ENCODE measurements around the gene ISOC2. TPM values are rescaled to one million over a fixed set of nuclear protein-coding genes. Genes with fewer than 3 reads are reported as not detected.

ISOC2 gene
- total RNA-seq, 2 experiments from 2014 or later: 29.0 to 29.3 TPM

- ChIA-PET POLR2A (interaction anchor here (1.9 kb wide), 1 partner anchor 8 kb away, joined by 8 read pairs; the partner anchor contains the start of gene NAT14), CTCF (interaction anchor here (2.5 to 3.4 kb wide), 2 partner anchors 10 to 26 kb away, joined by 8 to 17 read pairs; no protein-coding TSS in a partner anchor)
- Mint-ChIP-seq H3K27me3 (peaks cover 6% of the 10 kb centered on the region), H3K27ac (no peak overlapping the region), H3K4me3 (no peak overlapping the region), H3K36me3 (ENCODE audit: low read depth) (no peaks in the 10 kb centered on the region), H3K9me3 (no peaks in the 10 kb centered on the region), H3K4me1 (ENCODE audit: low read depth) (peaks cover 2% of the 10 kb centered on the region)
- ATAC-seq: no peak
- intact Hi-C loops (cut with micrococcal nuclease): no loop called here
- TF ChIP-seq, protein P1, sequence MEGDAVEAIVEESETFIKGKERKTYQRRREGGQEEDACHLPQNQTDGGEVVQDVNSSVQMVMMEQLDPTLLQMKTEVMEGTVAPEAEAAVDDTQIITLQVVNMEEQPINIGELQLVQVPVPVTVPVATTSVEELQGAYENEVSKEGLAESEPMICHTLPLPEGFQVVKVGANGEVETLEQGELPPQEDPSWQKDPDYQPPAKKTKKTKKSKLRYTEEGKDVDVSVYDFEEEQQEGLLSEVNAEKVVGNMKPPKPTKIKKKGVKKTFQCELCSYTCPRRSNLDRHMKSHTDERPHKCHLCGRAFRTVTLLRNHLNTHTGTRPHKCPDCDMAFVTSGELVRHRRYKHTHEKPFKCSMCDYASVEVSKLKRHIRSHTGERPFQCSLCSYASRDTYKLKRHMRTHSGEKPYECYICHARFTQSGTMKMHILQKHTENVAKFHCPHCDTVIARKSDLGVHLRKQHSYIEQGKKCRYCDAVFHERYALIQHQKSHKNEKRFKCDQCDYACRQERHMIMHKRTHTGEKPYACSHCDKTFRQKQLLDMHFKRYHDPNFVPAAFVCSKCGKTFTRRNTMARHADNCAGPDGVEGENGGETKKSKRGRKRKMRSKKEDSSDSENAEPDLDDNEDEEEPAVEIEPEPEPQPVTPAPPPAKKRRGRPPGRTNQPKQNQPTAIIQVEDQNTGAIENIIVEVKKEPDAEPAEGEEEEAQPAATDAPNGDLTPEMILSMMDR (IDR thresholded peaks at IDR 0.05): no peak
- no peak for DNase-seq
Observed at GRCh38 chr19:55493645-55494171, 32.3 kb upstream of the ISOC2 start.

- Mint-ChIP-seq H3K4me1 (ENCODE audit: low read depth) (peaks cover 3% of the 10 kb centered on the region), H3K9me3 (no peaks in the 10 kb centered on the region), H3K36me3 (ENCODE audit: low read depth) (no peaks in the 10 kb centered on the region), H3K27ac (no peak overlapping the region), H3K27me3 (peaks cover 6% of the 10 kb centered on the region), H3K4me3 (no peak overlapping the region)
- POLR2A ChIA-PET: interaction anchor here (0.6 to 0.9 kb wide), 2 partner anchors 8 to 403 kb away, joined by 3 read pairs; partner anchors contain the start of gene NAT14
- no peak for DNase-seq
- CTCF ChIA-PET: interaction anchor here (2.5 to 3.4 kb wide), 2 partner anchors 11 to 25 kb away, joined by 8 to 17 read pairs; no protein-coding TSS in a partner anchor
- TF ChIP-seq, protein P1 (IDR thresholded peaks at IDR 0.05): no peak
- no peak for ATAC-seq
- intact Hi-C loops (cut with micrococcal nuclease): no loop called here
Observed at GRCh38 chr19:55493052-55493644, 31.7 kb upstream of the ISOC2 start.

- POLR2A ChIA-PET: interaction anchor here (0.6 to 0.9 kb wide), 2 partner anchors 8 to 402 kb away, joined by 3 read pairs; partner anchors contain the start of gene NAT14
- intact Hi-C loops (cut with micrococcal nuclease): no loop called here
- ATAC-seq (no peak), DNase-seq (no peak)
- Mint-ChIP-seq H3K27me3 (peaks cover 6% of the 10 kb centered on the region), H3K9me3 (no peaks in the 10 kb centered on the region), H3K27ac (no peak overlapping the region), H3K36me3 (ENCODE audit: low read depth) (no peaks in the 10 kb centered on the region), H3K4me3 (no peak overlapping the region), H3K4me1 (ENCODE audit: low read depth) (peaks cover 8% of the 10 kb centered on the region)
- CTCF ChIA-PET: interaction anchor here (1.4 to 3.4 kb wide), 2 partner anchors 11 to 39 kb away, joined by 3 to 17 read pairs; no protein-coding TSS in a partner anchor
- TF ChIP-seq, protein P1 (IDR thresholded peaks at IDR 0.05): no peak
Observed at GRCh38 chr19:55492362-55492944, 31.0 kb upstream of the ISOC2 start.

DNA sequence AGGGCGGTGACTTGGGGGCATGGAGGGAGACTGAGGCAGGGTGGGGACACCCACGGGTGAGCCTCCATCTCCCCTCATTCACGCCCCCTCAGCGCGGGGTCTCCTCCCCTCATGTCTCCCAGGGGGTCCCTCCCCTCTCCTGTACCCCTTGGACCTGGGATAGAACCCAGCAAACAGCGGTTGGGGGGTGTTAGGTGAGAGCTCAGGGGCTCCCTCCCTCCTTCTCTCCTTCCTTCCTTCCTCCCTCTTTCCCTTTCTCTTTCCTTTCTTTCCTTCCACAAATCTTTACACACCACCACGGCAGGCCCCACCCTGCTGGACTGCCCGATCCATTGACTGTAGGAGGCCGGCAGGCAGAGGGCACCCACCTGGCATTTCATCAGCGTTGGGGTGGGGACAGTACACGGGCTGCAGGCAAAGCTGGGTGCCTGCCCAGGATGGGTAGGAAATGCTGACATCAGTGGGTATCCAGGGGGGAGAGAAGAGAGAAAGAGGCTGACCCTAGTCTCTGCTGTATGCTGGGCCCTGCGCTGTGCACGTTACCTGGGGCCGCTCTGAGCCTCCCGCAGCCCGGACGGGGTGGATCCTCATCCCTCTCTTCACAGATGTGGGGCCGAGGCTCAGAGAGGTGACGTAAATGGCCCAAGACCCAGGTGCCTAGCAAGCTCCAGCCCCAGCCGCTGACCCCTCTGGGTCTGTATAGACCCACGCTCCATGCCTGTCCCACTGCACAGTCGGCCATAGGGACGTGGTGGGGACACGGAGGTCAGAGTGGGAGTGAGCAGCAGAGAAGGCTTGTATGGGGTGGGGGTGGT lies 30.3 kb upstream of the ISOC2 start:
- no peak for ATAC-seq
- peaks cover 6% of the 10 kb centered on the region for H3K27me3 Mint-ChIP-seq
- DNase-seq: no peak
- no peaks in the 10 kb centered on the region for H3K9me3 Mint-ChIP-seq
- ChIA-PET POLR2A (interaction anchor here (0.7 kb wide), 1 partner anchor 9 kb away, joined by 3 read pairs; no protein-coding TSS in a partner anchor), CTCF (interaction anchor here (0.9 to 1.4 kb wide), 2 partner anchors 38 to 350 kb away, joined by 3 read pairs; no protein-coding TSS in a partner anchor)
- H3K36me3 Mint-ChIP-seq (ENCODE audit: low read depth): no peaks in the 10 kb centered on the region
- peaks cover 15% of the 10 kb centered on the region for H3K4me1 Mint-ChIP-seq (ENCODE audit: low read depth)
- H3K27ac Mint-ChIP-seq: no peak overlapping the region
- intact Hi-C loops (cut with micrococcal nuclease): no loop called here
- TF ChIP-seq, protein P1 (IDR thresholded peaks at IDR 0.05): no peak
- no peak overlapping the region for H3K4me3 Mint-ChIP-seq
